Activated CD8-positive, alpha-beta memory T cell treated with anti-CD3 and anti-CD28 coated beads, Interleukin-2, amount 50 U/mL, for 24 hours (primary cell): ENCODE measurements around the gene PSAP.
"Not testable (repeated sequence)": the region's sequence is repeated elsewhere in the genome, so short reads cannot be mapped to it uniquely, and the experiment has no call there.

Experiments
- DNase-seq: peaks from one replicate; pipeline ENCODE4 v3.0.0-alpha.2; 2020; ENCODE audit errors: extremely low read depth

Gene PSAP

DNA sequence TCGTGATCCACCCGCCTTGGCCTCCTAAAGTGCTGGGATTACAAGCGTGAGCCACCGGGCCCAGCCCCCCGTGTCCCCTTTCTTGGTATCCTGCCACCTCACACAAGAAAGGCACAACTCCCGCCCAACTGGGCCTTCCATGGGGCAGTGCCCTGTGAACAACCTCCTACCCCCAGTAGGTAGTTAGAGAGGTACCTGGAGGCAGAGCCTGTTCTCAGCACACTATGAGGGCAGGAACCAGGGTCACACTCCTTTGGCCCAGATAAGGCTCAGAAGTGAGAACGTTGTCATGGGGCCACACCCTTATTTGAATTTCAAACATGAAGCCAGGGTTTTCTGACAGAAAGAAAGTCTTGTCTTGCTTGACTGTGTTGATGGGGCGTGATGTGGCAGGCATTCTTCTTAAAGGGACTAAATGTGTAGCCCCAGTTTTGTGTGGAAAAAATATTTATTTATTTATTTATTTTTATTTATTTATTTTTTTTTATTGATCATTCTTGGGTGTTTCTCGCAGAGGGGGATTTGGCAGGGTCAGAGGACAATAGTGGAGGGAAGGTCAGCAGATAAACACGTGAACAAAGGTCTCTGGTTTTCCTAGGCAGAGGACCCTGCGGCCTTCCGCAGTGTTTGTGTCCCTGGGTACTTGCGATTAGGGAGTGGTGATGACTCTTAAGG is 23.8 kb upstream of the PSAP start:
- DNase-seq = not testable (repeated sequence)

DNA sequence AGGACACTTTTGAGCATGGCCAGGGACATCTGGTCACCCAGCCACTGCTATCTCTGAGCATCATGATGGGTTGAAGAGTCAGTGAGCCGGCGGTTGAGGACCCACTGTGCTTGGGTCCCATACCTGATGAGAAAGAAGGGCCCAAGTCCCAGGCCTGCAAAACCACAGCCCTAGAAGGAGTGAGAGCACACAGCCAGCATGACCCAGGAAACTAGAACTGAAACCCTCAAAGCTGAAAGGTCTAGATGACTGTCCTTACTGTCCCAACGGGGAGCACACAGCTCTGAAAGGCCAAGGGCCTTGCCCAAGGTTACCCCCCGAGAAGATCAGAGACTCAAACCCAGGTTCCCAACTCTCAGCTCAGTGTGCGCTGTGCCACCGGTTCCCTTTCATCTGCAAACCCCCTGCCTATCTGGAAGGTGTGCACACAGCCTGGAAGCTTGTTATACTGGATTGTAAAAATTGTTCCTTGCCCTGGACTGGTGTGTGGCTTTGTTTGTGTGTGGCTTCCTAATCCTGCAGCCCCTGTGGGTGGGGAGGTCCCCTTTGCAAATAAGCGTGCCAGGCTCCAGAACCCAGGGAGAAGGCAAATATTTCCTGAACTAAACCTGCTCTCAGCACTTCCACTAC is 22.6 kb upstream of the PSAP start:
- no peak for DNase-seq

DNA sequence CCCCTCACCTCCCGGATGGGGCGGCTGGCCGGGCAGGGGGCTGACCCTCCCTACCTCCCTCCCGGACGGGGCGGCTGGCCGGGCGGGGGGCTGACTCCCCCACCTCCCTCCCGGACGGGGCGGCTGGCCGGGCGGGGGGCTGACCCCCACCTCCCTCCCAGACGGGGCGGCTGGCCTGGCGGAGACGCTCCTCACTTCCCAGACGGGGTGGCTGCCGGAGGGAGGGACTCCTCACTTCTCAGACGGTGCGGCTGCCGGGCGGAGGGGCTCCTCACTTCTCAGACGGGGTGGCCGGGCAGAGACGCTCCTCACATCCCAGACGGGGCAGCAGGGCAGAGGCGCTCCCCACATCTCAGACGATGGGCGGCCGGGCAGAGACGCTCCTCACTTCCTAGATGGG is 18.6 kb upstream of the PSAP start:
- DNase-seq = not testable (repeated sequence)

DNA sequence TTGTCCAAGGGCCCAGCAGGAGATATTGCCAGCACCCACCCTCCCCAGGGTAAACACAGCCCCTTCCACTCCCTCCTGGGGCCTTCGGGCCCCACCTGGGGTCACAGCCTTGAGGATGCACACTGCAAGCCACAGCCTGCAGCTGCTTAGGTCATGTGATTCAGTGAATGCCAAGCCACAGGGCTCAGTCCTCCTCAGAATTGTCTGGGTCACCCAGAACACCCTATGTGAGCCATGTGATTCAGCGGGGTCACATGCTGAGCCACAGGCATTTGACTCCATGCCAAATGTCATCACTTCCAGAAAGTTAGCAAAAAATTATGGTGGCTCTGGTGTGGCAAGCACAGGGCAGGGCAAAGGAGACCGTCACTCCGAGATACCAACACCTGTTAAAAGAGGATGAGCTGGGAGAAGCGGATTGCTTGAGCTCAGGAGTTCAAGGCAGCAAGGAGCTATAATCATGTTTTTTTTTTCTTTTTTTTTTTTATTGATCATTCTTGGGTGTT is 17.2 kb upstream of the PSAP start:
- no peak for DNase-seq

DNA sequence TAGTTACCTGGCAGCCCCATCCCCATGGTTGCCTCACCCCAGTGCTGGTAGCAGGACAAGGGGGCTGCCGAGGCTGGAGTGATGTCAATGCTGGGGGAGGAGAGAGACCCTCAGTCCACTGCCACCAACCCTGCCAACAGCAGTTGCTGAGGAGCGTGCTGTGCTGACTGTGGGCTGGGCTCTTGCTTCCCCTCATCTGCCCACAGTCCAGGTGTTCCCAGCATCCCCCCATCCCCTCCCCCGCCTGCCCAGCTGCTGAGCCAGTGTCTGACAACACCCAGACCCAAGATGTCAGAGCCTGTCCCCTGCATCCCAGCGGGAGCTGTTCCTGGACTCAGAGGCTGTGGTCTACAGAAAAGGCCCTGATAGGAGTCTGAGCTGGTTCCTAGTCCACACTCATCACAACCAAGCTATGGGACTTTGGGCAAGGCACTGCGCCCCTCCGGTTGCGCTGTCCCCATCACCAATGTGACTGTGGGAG is 14.6 kb upstream of the PSAP start:
- DNase-seq = no peak

DNA sequence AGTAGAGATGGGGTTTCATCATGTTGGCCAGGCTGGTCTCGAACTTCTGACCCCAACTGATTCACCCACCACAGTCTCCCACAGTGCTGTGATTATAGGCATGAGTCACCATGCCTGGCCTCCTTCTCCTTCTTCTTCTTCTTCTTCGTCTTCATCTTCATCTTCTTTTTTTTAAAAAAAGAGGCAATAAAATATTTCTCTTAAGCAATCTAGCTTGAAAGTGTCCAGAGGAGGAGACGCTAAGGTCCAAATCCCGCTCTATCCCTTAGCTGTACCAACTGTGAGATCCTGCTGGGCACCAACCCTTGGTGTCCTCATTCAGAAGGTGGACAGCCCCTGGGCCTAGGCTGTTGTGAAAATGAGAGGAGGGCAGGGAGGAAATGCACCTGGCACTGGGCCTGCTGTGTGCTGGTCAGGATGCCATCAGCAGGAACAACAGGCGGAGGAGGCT is 13.9 kb upstream of the PSAP start:
- no peak for DNase-seq

DNA sequence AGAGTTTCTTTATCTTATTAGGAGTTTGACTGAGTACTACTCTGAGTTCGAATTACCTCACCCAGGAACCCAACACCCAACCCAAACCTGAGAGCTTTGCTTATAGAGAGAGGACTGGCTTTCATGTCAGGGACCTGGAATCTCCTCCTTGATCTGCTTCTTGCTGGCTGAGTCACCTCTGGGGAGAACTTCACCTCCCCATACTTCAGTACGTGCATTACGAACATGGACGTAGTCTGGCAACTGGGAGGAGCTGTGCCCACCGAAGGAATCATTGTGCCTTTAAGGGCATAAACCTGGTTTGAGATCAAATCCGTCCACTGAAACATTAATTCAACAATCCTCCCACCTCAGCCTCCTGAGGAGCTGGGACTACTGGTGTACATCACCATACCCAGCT is 12.2 kb upstream of the PSAP start:
- no peak for DNase-seq

DNA sequence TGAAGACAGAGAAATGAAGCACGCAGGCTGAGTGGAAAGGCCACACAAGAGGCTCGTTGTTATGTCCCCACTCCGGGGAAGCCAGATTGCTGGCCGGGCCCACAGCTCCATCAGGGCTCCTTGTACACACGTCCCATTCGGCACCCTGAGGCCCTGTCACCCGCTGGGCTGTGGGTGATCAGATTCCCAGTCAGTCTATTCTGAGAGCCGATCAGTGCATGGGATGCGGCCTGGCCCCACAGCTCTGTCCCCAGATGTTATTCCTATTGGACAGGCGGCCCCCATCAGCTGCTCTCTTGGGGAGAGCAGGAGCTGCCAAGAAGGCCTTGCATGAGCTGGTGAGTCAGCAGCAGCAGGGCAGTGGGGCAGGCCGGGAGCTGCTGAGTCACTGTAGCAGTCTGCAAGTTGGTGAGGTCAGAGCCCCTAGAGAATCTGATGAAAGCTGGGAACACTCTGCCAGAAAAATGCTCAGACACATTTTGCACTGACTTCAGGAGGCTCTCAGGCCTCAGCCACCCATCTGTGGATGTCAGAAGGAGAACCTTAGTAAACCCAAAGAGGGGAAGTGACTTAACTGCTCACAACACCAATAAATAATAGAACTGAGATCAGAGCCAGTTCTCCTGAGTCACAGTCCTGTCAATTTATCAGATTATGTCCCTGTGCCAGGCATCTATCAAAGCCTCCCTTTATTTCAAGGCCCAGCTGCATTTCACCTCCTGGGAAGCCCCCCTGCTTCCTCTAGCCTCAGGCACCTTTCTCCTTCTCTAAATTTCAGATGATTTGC is 9.4 kb upstream of the PSAP start:
- DNase-seq = no peak

DNA sequence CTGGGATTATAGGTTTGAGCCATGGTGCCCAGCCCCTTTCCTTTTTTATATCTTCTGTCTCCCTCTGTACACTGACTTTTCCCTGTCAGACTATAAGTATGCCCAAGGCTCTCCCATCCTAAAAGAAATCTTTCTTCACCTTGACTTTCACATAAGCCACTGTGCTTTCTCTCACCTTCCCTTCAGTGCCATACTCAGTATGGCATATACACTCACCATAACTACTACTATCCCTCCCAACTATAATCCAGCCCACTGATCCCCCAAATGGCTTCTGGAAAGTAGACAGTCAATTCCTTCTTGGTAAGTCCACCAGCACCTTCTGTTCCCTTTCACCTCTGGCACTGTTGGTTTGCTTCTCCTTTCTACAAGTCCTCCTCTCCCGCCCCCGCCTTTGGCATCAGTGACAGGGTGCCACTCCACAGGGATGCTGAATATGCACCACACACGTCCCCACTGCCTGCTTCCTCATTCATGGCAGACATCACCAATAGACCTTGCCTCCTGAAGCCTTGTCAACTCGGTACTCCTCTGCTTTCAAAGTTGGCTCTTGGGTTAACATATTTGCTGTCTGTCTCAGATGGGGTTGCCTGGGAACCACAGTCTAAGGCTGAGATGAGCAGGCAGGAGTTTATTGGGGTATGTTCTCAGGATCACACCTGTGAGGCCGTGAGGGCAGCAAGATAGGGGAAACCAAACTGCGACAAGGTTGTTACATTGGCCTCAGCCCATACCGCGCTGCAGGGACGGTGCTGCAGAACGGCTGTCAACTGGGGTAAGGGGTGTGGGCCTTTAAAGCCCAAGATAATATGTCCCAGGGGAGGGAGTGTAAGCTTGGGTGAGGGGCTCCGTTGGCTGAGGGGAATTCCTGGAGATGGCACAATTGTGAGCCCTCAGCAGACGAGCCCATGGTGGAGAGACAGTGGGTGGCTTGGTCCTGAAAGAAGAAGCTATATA is 7.2 kb upstream of the PSAP start:
- DNase-seq = no peak

DNA sequence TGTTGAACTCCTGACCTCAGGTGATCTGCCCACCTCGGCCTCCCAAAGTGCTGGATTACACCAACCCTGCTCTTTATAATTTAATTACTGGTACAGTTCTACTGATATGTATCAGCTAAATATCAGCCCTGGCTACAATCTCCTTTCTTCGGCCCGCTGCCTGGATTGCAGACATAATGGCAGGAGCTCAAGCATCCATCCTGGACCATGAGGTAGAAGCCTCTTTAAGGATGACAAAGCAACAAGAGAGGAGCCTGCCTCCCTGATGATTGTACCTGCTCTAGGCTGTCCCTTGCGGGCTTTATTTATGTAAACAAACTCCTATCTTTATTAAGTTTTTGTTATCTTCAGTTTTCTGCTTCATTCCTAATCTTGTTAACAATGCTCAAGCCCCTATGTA is 5.6 kb upstream of the PSAP start:
- DNase-seq = no peak

DNA sequence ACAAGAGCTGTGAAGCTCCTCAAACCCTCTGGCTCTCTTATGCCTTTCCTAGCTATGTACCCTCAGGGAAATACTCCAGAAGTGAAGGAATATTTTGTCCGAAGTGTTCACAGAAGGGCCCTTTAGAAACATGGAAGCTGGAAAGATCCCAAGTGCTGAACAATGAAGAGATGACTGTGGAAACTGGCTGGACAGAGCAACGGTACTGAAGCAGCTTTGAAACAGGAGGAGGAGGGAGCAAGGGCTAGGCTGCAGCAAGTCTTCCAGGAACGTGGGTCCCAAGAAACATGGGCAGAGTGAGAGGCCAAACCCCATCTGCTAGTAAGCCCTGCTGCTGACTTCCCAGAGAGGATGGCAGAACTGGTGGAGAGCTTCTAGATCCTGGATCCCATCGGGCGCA is 3.0 kb upstream of the PSAP start:
- DNase-seq = no peak

DNA sequence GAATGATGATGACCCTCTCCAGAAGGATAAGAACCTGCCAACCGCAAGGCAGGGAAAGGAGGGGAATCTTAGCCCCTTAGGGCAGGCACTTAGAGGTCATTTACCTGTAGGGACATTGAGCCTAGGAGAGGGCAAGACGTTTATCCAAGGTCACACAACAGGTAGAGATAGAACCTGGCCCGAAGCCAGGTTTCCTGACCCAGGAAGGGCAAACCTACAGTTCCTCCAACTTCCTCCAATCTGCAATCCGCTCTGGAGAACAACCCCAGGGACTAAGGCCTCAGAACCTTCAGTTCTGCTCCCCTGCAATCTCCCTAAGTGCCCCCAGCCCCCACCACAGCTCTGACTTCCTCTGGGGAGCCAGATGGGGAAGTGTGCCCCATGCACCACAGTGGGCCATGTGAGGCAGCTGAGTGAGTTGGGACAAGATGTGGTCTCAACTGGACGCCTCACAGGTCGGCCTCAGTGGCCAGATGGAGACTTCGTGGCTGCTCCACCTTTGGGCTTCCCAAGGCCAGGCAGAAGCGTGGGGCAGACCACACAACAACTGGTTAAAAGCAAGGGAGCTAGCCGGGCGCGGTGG is 1.4 kb upstream of the PSAP start:
- no peak for DNase-seq

DNA sequence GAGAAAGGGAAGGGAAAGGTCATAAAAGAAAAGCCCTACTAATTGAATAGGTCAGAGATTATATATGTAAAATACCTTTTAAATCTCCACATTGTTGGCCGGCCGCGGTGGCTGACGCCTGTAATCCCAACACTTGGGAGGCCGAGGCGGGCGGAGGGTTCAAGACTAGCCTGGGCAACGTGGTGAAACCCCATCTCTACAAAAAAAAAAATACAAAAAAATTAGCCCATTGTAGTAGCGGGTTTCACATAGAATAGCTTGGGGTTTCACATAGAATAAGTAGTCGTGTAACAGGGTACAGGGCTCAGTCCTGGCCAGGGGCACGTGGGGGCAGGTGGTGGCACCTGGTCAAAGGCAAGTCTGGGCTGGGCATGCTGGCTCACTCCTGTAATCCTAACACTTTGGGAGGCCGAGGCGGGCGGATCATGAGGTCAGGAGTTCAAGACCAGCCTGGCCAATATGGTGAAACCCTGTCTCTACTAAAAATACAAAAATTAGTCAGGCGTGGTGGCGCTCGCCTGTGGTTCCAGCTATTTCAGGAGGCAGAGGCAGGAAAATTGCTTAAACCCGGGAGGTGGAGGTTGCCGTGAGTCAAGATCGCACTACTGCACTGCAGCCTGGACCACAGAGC is 529 bp upstream of the PSAP start:
- DNase-seq = not testable (repeated sequence)

DNA sequence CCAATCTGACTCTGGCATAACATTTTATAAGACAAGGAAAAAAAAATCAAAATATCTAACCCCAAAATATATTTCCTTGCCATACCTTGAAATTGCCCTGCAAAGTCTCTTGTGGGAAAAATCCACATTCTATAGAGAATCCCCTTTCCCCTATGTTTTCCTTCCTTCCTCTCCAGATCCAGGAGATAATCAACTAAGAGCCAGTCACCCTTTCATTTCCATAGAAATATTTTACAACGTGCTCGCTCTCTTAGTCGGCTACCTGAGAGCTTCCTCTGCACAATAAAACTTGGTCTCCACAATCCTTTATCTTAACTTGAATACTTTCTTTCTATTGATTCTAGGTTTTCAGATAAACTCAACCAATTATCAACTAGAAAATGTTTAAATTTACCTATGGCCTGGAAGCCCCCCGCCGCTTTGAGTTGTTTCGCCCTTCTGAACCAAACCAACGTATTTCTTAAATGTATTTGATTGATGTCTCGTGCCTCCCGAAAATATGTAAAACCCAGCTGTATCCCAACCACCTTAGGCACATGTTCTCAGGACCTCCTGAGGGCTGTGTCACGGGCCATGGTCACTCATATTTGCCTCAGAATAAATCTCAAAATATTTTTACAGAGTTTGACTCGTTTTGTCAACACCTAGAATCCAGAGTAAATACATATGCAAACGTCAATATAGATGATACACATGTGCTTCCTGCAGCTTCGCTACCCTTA is 869 bp downstream of the PSAP start:
- DNase-seq = no peak

DNA sequence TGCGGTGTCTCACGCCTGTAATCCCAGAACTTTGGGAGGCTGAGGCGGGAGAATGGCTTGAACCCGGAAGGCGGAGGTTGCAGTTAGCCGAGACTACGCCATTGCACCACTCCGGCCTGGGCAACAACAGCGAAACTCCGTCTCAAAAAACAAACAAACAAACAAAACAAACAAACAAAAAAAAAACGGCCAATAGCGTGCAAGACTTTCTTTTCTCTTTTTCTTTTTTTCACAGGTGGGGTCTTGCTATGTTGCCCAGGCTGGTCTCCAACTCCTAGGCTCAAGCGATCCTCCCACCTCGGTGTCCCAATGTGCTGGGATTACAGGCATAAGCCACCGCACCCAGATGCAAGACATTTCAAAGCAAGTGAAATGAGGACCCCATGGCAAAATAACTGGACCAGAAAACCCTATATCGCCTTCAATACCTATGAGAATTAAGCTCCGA is 1.6 kb downstream of the PSAP start:
- DNase-seq = no peak

DNA sequence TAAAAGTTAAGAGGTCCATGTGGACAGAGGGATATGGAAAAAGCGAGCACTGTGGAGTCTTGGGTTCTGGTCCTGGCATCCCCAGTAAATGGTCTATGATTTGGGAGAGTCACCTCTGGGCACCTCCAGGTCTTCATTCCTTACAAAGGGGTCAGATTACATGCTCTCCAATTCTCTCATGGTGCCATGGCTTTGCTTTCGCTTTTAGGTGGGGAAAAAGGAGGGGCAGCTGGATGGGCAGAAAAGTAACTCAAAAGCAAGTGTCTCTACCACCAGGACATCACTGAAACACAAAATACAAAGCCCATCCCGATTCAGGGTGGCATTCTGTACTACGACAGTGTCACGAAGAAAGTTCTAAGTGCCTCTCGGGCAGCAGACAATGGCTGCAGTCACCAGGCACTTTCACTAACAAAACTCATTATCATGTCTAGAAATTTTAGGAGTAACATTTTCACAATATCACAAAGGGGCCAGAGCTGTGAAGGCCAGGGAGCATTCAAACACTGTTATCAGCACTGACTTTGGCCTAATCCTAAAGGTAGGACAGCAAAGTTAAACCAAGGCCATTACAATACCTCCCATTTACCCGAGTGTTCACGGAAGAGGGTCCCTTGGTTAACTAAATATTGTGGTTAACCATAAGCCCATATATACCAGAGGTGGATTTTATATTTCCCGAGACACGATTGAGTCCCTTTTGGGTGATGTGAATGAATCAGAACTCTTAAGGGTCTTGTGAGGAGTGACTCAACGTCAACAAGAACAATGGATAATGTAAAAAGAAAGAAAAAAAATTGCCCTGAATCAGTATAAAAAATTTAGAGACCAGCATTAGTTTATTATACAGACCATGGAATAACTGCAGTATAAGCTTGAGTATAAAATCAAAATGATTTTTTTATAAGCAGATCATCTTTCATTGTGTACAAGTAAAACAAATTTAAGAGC is 2.5 kb downstream of the PSAP start:
- no peak for DNase-seq

DNA sequence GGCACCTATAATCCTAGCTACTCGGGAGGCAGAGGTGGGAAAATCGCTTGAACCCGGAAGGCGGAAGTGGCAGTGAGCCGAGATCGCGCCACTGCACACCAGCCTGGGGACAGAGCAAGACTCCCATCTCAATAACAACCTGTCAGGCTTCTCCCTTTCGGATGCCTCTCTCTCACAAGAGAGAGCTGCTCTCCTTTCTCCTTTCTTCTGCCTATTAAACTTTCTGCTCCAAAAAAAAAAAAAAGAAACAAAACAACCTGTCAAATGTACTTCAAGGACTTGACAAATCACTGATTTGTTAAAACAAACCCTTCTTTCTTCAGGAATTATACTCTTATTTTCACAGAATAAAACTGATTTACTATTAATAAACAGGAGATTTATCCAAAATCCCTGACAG is 3.6 kb downstream of the PSAP start:
- no peak for DNase-seq

DNA sequence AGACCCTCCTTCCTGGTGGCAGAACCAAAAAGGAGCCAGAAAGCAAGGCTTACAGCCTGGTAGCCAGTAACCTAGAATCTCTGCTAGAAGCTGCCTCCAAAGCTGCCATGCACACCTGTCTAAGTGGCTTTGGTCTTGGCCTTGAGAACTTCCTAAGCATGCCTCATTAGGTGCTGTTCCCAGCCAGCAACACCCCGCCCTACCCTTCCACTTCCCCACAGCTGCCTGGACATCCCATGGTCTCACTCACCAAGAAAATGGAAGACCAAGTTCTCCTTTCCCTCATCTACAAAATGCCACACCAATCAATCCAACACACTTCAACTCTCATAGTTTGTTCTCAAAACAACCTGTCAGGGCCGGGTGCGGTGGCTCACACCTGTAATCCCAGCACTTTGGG is 4.2 kb downstream of the PSAP start:
- DNase-seq = no peak
